Loucy (cell line): ENCODE results near the gene SYNPR.

Experiments used
- H2AFZ ChIP-seq: fragments of 200-600 bp; sonication (generic); 2 replicates; pipeline ENCODE4 v1.6.0; 2016; ENCODE audit warnings: antibody characterized with exemption, mild to moderate bottlenecking, low read length, moderate library complexity
- H3F3A ChIP-seq: fragments of 200-600 bp; 2 replicates; pipeline ENCODE4 v1.6.0; 2016; ENCODE audit warnings: antibody characterized with exemption, low read depth, mild to moderate bottlenecking
- H3K27me3 ChIP-seq: fragments of 200-600 bp; sonication (generic); 2 replicates; pipeline ENCODE4 v1.6.1; 2014; ENCODE audit warnings: low read length, mild to moderate bottlenecking; ENCODE audit not compliant: insufficient read depth, poor library complexity, severe bottlenecking
- H3K36me3 ChIP-seq: fragments of 200-600 bp; sonication (generic); 2 replicates; pipeline ENCODE4 v1.6.1; 2016; ENCODE audit warnings: low read length; ENCODE audit not compliant: insufficient read depth
- H3K4me1 ChIP-seq: fragments of 200-600 bp; sonication (generic); 2 replicates; pipeline ENCODE4 v1.5.1; 2014; ENCODE audit warnings: low read length, mild to moderate bottlenecking; ENCODE audit not compliant: insufficient read depth, poor library complexity, severe bottlenecking
- H3K4me2 ChIP-seq: fragments of 200-600 bp; sonication (generic); 2 replicates; pipeline ENCODE4 v1.6.0; 2014; ENCODE audit warnings: antibody characterized with exemption, low read length, low read depth, mild to moderate bottlenecking; ENCODE audit not compliant: poor library complexity, severe bottlenecking
- H3K4me3 ChIP-seq: fragments of 200-600 bp; sonication (generic); 2 replicates; pipeline ENCODE4 v1.5.1; 2014; ENCODE audit warnings: low read length, mild to moderate bottlenecking, mixed read lengths; ENCODE audit not compliant: poor library complexity, severe bottlenecking
- H3K79me2 ChIP-seq: fragments of 200-600 bp; sonication (generic); 2 replicates; pipeline ENCODE4 v1.6.1; 2014; ENCODE audit warnings: low read length; ENCODE audit not compliant: insufficient read depth
- H3K9ac ChIP-seq: fragments of 200-600 bp; sonication (generic); 2 replicates; pipeline ENCODE4 v1.6.0; 2014; ENCODE audit warnings: mild to moderate bottlenecking, low read depth, low read length, moderate library complexity; ENCODE audit not compliant: poor library complexity, severe bottlenecking
- H3K9me2 ChIP-seq: fragments of 200-600 bp; sonication (generic); replicated peaks from 2 replicates; pipeline ENCODE4 v1.6.1; 2016; ENCODE audit warnings: low read depth, low read length, mixed read lengths
- H3K9me3 ChIP-seq: fragments of 200-600 bp; sonication (generic); 2 replicates; pipeline ENCODE4 v1.6.1; 2014; ENCODE audit warnings: mild to moderate bottlenecking, antibody characterized with exemption, low read length, low read depth; ENCODE audit not compliant: insufficient read depth
- H4K20me1 ChIP-seq: fragments of 200-600 bp; sonication (generic); 2 replicates; pipeline ENCODE4 v1.6.0; 2014; ENCODE audit warnings: antibody characterized with exemption, low read length, mild to moderate bottlenecking; ENCODE audit not compliant: insufficient read depth, poor library complexity, severe bottlenecking
- CTCF ChIP-seq: fragments of 200-600 bp; sonication (generic); conservative IDR thresholded peaks from 2 replicates; pipeline ENCODE4 v1.5.1; 2014; ENCODE audit warnings: mild to moderate bottlenecking, antibody characterized with exemption, low read length
- EZH2phosphoT487 ChIP-seq: fragments of 200-600 bp; IDR thresholded peaks from 2 replicates; pipeline ENCODE4 v1.6.1; 2018; ENCODE audit warnings: antibody characterized with exemption, mild to moderate bottlenecking, moderate library complexity, borderline replicate concordance

The SYNPR gene

GRCh38 chr3:63493101-63493500, 215.0 kb downstream of the SYNPR start:
- no peaks in the 10 kb centered on the region for H3K79me2 ChIP-seq
- no peaks in the 10 kb centered on the region for H4K20me1 ChIP-seq
- no peaks in the 10 kb centered on the region for H3K9me3 ChIP-seq
- H3K36me3 ChIP-seq = no peaks in the 10 kb centered on the region
- H3K4me3 ChIP-seq = no peak overlapping the region
- H2AFZ ChIP-seq = no peak overlapping the region
- H3K4me1 ChIP-seq = no peaks in the 10 kb centered on the region
- H3K27me3 ChIP-seq = no peaks in the 10 kb centered on the region
- H3F3A ChIP-seq = no peaks in the 10 kb centered on the region
- TF ChIP-seq CTCF (no peak), EZH2phosphoT487 (no peak)
- H3K4me2 ChIP-seq = no peak overlapping the region
- H3K9me2 ChIP-seq = no peaks in the 10 kb centered on the region
- no peak overlapping the region for H3K9ac ChIP-seq

GRCh38 chr3:63494646-63495045, 216.5 kb downstream of the SYNPR start:
- H3K4me1 ChIP-seq = no peaks in the 10 kb centered on the region
- H3K9me2 ChIP-seq = no peaks in the 10 kb centered on the region
- H4K20me1 ChIP-seq = no peaks in the 10 kb centered on the region
- no peaks in the 10 kb centered on the region for H3K36me3 ChIP-seq
- H3K4me2 ChIP-seq = no peak overlapping the region
- H2AFZ ChIP-seq = no peak overlapping the region
- no peaks in the 10 kb centered on the region for H3K9me3 ChIP-seq
- TF ChIP-seq CTCF (no peak), EZH2phosphoT487 (no peak)
- no peak overlapping the region for H3K4me3 ChIP-seq
- no peaks in the 10 kb centered on the region for H3K27me3 ChIP-seq
- no peaks in the 10 kb centered on the region for H3F3A ChIP-seq
- H3K9ac ChIP-seq = no peak overlapping the region
- H3K79me2 ChIP-seq = no peaks in the 10 kb centered on the region

GRCh38 chr3:63497641-63498040, 219.5 kb downstream of the SYNPR start:
- no peaks in the 10 kb centered on the region for H3K4me1 ChIP-seq
- no peaks in the 10 kb centered on the region for H4K20me1 ChIP-seq
- no peaks in the 10 kb centered on the region for H3K79me2 ChIP-seq
- no peak overlapping the region for H3K4me2 ChIP-seq
- no peak overlapping the region for H2AFZ ChIP-seq
- no peak for TF ChIP-seq EZH2phosphoT487
- TF ChIP-seq CTCF = no peak
- H3K36me3 ChIP-seq = no peaks in the 10 kb centered on the region
- no peaks in the 10 kb centered on the region for H3K9me3 ChIP-seq
- H3K9ac ChIP-seq = no peak overlapping the region
- H3F3A ChIP-seq = no peaks in the 10 kb centered on the region
- no peak overlapping the region for H3K4me3 ChIP-seq
- no peaks in the 10 kb centered on the region for H3K9me2 ChIP-seq
- H3K27me3 ChIP-seq = no peaks in the 10 kb centered on the region
